K562 (cell line): ENCODE results near the gene COASY. TPM values are rescaled to one million over a fixed set of nuclear protein-coding genes. Genes with fewer than 3 reads are reported as not detected.
A peak's percentile ranks its signal among the peaks of the same experiment; 100 is the strongest.

Experiments
- CBFA2T3 ChIP-seq: fragments of 450-650 bp; IDR thresholded peaks from 2 replicates; pipeline ENCODE4 v1.6.1; 2017
- CREB1 ChIP-seq, 2 experiments: sonication (generic) in 1 of 2; formaldehyde crosslinking in 1 of 2; IDR thresholded peaks; 2 replicates each; pipeline versions ENCODE4 v1.6.1 to v1.8.0; 2012 to 2022; ENCODE audit warnings: inconsistent platforms in 1 of 2, mild to moderate bottlenecking in 1 of 2, missing genetic modification reagents in 1 of 2, moderate library complexity in 1 of 2
- CXXC5 ChIP-seq: fragments of 250-450 bp; sonication (Bioruptor Pico); IDR thresholded peaks from 2 replicates; pipeline ENCODE4 v1.8.0; 2022; ENCODE audit warnings: inconsistent platforms, mild to moderate bottlenecking, moderate library complexity
- EP300 ChIP-seq: IDR thresholded peaks from 2 replicates; pipeline ENCODE4 v1.6.1; 2012; ENCODE audit warnings: low read length, improper control_type of control experiment
- ERF ChIP-seq: fragments of 450-650 bp; formaldehyde crosslinking; IDR thresholded peaks from 2 replicates; pipeline ENCODE4 v1.4.0; 2020; ENCODE audit warnings: mild to moderate bottlenecking, mixed read lengths
- ESRRA ChIP-seq: fragments of 450-650 bp; IDR thresholded peaks from 2 replicates; pipeline ENCODE4 v1.6.1; 2014; ENCODE audit warnings: low read depth, mild to moderate bottlenecking, moderate library complexity, borderline replicate concordance
- ETV1 ChIP-seq: fragments of 450-650 bp; conservative IDR thresholded peaks from 2 replicates; pipeline ENCODE4 v1.6.1; 2016; ENCODE audit warnings: missing genetic modification characterization, control low read depth, low read depth, missing compliant biosample characterization
- GATAD2A ChIP-seq: fragments of 450-650 bp; IDR thresholded peaks from 2 replicates; pipeline ENCODE4 v1.6.1; 2017
- PYGO2 ChIP-seq: fragments of 450-650 bp; IDR thresholded peaks from 2 replicates; pipeline ENCODE4 v1.6.1; 2016; ENCODE audit warnings: mild to moderate bottlenecking, missing genetic modification characterization, moderate library complexity, missing compliant biosample characterization
- RBM15 ChIP-seq: fragments of 200-400 bp; formaldehyde crosslinking; IDR thresholded peaks from 2 replicates; pipeline ENCODE4 v1.6.1; 2018; ENCODE audit warnings: mild to moderate bottlenecking, low read length, moderate library complexity; ENCODE audit not compliant: insufficient read depth
- SMARCA4 ChIP-seq: fragments of 450-650 bp; IDR thresholded peaks from 2 replicates; pipeline ENCODE4 v1.6.1; 2016
- SMC3 ChIP-seq: conservative IDR thresholded peaks from 2 replicates; pipeline ENCODE4 v1.6.1; 2011; ENCODE audit warnings: low read depth, low read length, improper control_type of control experiment; ENCODE audit not compliant: insufficient read depth
- STAG1 ChIP-seq: sonication (generic); formaldehyde crosslinking; IDR thresholded peaks from 2 replicates; pipeline ENCODE4 v1.5.0; 2020; ENCODE audit warnings: missing genetic modification reagents, borderline replicate concordance
- XRCC5 ChIP-seq: fragments of 200-400 bp; formaldehyde crosslinking; IDR thresholded peaks from 2 replicates; pipeline ENCODE4 v1.6.1; 2017; ENCODE audit warnings: low read depth, mild to moderate bottlenecking, low read length
- ZFP36 ChIP-seq: fragments of 150-350 bp; IDR thresholded peaks from 2 replicates; pipeline ENCODE4 v1.6.1; 2018; ENCODE audit warnings: low read length, low read depth; ENCODE audit not compliant: partially characterized antibody
- ZNF41 ChIP-seq: fragments of 250-450 bp; sonication (Bioruptor Pico); conservative IDR thresholded peaks from 2 replicates; pipeline ENCODE4 v1.4.0; 2020; ENCODE audit warnings: mild to moderate bottlenecking
- ZNF584 ChIP-seq: fragments of 200-800 bp; sonication (Bioruptor generic); IDR thresholded peaks from 2 replicates; pipeline ENCODE4 v1.6.1; 2016; ENCODE audit warnings: low read depth, mild to moderate bottlenecking, missing genetic modification characterization, missing compliant biosample characterization
- polyA plus RNA-seq, 8 experiments: library from polyadenylated mRNA; depleted of rRNA in 4 of 8; stranded (reverse) in 5 of 8; unstranded in 3 of 8; fragments of >200 nt; fragmentation: Nextera tagmentation in 2 of 8; fragmentation: Illumina TruSeq in 1 of 8; extraction: Ambion mirVana in 2 of 8; extraction: Trizol in 1 of 8; gene quantifications; 2 replicates each; pipeline versions ENCODE4 v1.2.1 to v1.2.3, GENCODE V29; 2011 to 2014; ENCODE audit warnings: inconsistent platforms in 1 of 8, missing spikeins in 1 of 8
- total RNA-seq, 7 experiments: library from RNA; depleted of rRNA in 6 of 7; stranded (reverse); fragments of >200 nt in 6 of 7; fragmentation: Illumina TruSeq in 2 of 7; extraction: Trizol in 2 of 7; gene quantifications; 2 replicates each; pipeline versions ENCODE4 v1.2.1 to v1.2.3, GENCODE V29; 2011 to 2021; ENCODE audit warnings: low replicate concordance in 1 of 7
- TF ChIP-seq, protein P1 (sequence below), 3 experiments: IDR thresholded peaks in 2 of 3; conservative IDR thresholded peaks in 1 of 3; 2 replicates each; pipeline ENCODE4 v1.5.1; 2011 to 2012; ENCODE audit warnings: low read length in 3 of 3, mild to moderate bottlenecking in 3 of 3, control low read depth in 2 of 3, improper control_type of control experiment in 1 of 3, inconsistent platforms in 1 of 3, low read depth in 1 of 3, mixed read lengths in 1 of 3, moderate library complexity in 1 of 3; ENCODE audit not compliant: insufficient read depth in 2 of 3
- TF ChIP-seq, protein P2 (sequence below), 2 experiments: fragments of 450-650 bp; formaldehyde crosslinking in 1 of 2; IDR thresholded peaks; 2 replicates each; pipeline versions ENCODE4 v1.4.0 to v1.6.1; 2014 to 2020; ENCODE audit warnings: mild to moderate bottlenecking in 2 of 2, borderline replicate concordance in 1 of 2, low read depth in 1 of 2

COASY gene
- total and polyA plus RNA-seq, 9 of the 15 experiments (the other 6 are each of a cell fraction or from before 2014, with no cell fraction given) = 25.4 to 175 (median 62.3) TPM

DNA sequence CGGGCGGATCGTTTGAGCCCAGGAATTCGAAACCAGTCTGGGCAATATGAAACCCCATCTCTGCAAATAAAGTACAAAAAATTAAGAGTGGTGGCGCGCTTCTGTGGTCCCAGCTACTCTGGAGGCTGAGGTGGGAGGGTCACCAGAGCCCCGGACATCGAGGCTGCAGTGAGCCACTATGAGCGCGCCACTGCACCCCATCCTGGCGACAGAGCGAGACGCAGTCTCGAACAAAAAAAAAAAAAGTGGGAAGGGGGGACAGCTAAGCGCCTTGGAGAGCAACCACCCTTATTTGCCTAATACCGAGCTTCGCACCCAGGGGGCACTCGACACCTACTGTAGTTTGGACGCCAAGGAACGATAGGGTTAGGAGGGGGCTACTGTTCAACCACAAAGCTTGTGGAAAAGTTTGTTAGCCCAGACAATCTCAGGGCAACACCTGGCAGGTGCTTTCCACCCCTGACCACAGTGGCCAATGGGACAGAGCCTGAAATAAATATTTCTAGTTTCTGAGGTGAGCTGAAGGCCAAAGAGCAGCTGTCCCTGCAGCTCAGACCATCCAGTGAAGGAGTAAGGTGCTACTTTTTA lies 16.4 kb downstream of the COASY start (continued):
- TF ChIP-seq ZNF584 (CRISPR knock-in tag) = no peak
- no peak for TF ChIP-seq ERF (CRISPR knock-in tag)
- peak; percentile 26 for TF ChIP-seq CBFA2T3
- peak; percentile 85 for TF ChIP-seq XRCC5
- TF ChIP-seq CREB1 (IDR thresholded peaks at IDR 0.05) = peak; percentile 62; the same call in 1 of the 2 replicates
- peak; percentile 60; the same call in 1 of the 2 replicates for TF ChIP-seq CREB1 (CRISPR knock-in tag; IDR thresholded peaks at IDR 0.05)
- peak; percentile 89 for TF ChIP-seq SMC3
- no peak for TF ChIP-seq GATAD2A
- TF ChIP-seq ZNF41 (CRISPR knock-in tag) = no peak
- no peak for TF ChIP-seq ETV1
- TF ChIP-seq SMARCA4 = no peak
- no peak for TF ChIP-seq RBM15
- TF ChIP-seq, protein P1, sequence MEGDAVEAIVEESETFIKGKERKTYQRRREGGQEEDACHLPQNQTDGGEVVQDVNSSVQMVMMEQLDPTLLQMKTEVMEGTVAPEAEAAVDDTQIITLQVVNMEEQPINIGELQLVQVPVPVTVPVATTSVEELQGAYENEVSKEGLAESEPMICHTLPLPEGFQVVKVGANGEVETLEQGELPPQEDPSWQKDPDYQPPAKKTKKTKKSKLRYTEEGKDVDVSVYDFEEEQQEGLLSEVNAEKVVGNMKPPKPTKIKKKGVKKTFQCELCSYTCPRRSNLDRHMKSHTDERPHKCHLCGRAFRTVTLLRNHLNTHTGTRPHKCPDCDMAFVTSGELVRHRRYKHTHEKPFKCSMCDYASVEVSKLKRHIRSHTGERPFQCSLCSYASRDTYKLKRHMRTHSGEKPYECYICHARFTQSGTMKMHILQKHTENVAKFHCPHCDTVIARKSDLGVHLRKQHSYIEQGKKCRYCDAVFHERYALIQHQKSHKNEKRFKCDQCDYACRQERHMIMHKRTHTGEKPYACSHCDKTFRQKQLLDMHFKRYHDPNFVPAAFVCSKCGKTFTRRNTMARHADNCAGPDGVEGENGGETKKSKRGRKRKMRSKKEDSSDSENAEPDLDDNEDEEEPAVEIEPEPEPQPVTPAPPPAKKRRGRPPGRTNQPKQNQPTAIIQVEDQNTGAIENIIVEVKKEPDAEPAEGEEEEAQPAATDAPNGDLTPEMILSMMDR (IDR thresholded peaks at IDR 0.05 in 2 of 3, conservative IDR thresholded peaks at IDR 0.05 in 1 of 3; ENCODE audit: insufficient read depth in 2 of 3, low read depth in 1 of 3, low read length in 3 of 3) = peak; percentile 93 to 94 (median 93)
- peak; percentile 41; the same call in 1 of the 2 replicates for TF ChIP-seq ESRRA
- TF ChIP-seq PYGO2 (tag) = no peak
- TF ChIP-seq STAG1 (CRISPR knock-in tag) = peak; percentile 49; the same call in 1 of the 2 replicates
- TF ChIP-seq ZFP36 = no peak
- TF ChIP-seq CXXC5 (CRISPR knock-in tag) = peak; percentile 12
- peak; percentile 55 for TF ChIP-seq EP300
- TF ChIP-seq, protein P2, sequence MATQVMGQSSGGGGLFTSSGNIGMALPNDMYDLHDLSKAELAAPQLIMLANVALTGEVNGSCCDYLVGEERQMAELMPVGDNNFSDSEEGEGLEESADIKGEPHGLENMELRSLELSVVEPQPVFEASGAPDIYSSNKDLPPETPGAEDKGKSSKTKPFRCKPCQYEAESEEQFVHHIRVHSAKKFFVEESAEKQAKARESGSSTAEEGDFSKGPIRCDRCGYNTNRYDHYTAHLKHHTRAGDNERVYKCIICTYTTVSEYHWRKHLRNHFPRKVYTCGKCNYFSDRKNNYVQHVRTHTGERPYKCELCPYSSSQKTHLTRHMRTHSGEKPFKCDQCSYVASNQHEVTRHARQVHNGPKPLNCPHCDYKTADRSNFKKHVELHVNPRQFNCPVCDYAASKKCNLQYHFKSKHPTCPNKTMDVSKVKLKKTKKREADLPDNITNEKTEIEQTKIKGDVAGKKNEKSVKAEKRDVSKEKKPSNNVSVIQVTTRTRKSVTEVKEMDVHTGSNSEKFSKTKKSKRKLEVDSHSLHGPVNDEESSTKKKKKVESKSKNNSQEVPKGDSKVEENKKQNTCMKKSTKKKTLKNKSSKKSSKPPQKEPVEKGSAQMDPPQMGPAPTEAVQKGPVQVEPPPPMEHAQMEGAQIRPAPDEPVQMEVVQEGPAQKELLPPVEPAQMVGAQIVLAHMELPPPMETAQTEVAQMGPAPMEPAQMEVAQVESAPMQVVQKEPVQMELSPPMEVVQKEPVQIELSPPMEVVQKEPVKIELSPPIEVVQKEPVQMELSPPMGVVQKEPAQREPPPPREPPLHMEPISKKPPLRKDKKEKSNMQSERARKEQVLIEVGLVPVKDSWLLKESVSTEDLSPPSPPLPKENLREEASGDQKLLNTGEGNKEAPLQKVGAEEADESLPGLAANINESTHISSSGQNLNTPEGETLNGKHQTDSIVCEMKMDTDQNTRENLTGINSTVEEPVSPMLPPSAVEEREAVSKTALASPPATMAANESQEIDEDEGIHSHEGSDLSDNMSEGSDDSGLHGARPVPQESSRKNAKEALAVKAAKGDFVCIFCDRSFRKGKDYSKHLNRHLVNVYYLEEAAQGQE (IDR thresholded peaks at IDR 0.05; ENCODE audit: borderline replicate concordance) = peak; percentile 82
- TF ChIP-seq, protein P2 (CRISPR knock-in tag; IDR thresholded peaks at IDR 0.05; ENCODE audit: low read depth) = no peak
